Activated CD8-positive, alpha-beta memory T cell treated with anti-CD3 and anti-CD28 coated beads, Interleukin-2, amount 50 U/mL, for 24 hours (primary cell): Measurements from ENCODE around the gene MOCOS.
"Not testable (repeated sequence)": the region's sequence is repeated elsewhere in the genome, so short reads cannot be mapped to it uniquely, and the experiment has no call there.

Experiments used
- DNase-seq: peaks from one replicate; pipeline ENCODE4 v3.0.0-alpha.2; 2020; ENCODE audit errors: extremely low read depth

Gene MOCOS

GRCh38 chr18:36187193-36187825 lies at the start of gene MOCOS:
MOCOS (plus strand) TSS chr18:36187497; CDS start chr18:36187540, 43 bp downstream.
- DNase-seq, result no peak

GRCh38 chr18:36139245-36139644 lies 48.1 kb upstream of the MOCOS start:
- DNase-seq, result no peak

- no peak for DNase-seq
Measured at GRCh38 chr18:36141576-36141975, 45.7 kb upstream of the MOCOS start.

- no peak for DNase-seq
Measured at GRCh38 chr18:36142751-36143150, 44.5 kb upstream of the MOCOS start.

GRCh38 chr18:36143391-36143790 lies 43.9 kb upstream of the MOCOS start:
- DNase-seq, result no peak

GRCh38 chr18:36149514-36150289 lies 37.6 kb upstream of the MOCOS start:
- DNase-seq, result no peak

- no peak for DNase-seq
Measured at GRCh38 chr18:36152781-36153180, 34.5 kb upstream of the MOCOS start.

GRCh38 chr18:36153203-36153602 lies 34.1 kb upstream of the MOCOS start:
- DNase-seq, result no peak

- DNase-seq, result no peak
Measured at GRCh38 chr18:36153771-36154170, 33.5 kb upstream of the MOCOS start.

- DNase-seq, result no peak
Measured at GRCh38 chr18:36155851-36156757, 31.2 kb upstream of the MOCOS start.

- DNase-seq, result no peak
Measured at GRCh38 chr18:36157441-36157840, 29.9 kb upstream of the MOCOS start.

- DNase-seq, result no peak
Measured at GRCh38 chr18:36158266-36158867, 28.9 kb upstream of the MOCOS start.

GRCh38 chr18:36160959-36161371 lies 26.3 kb upstream of the MOCOS start:
- DNase-seq, result no peak

- DNase-seq, result no peak
Measured at GRCh38 chr18:36162981-36163380, 24.3 kb upstream of the MOCOS start.

- no peak for DNase-seq
Measured at GRCh38 chr18:36167692-36168218, 19.5 kb upstream of the MOCOS start.

- DNase-seq, result not testable (repeated sequence)
Measured at GRCh38 chr18:36168296-36168695, 19.0 kb upstream of the MOCOS start.

GRCh38 chr18:36169938-36170337 lies 17.4 kb upstream of the MOCOS start:
- no peak for DNase-seq

- DNase-seq, result no peak
Measured at GRCh38 chr18:36175481-36175880, 11.8 kb upstream of the MOCOS start.

- DNase-seq, result no peak
Measured at GRCh38 chr18:36176177-36176584, 11.1 kb upstream of the MOCOS start.

- DNase-seq, result no peak
Measured at GRCh38 chr18:36176711-36177110, 10.6 kb upstream of the MOCOS start.

GRCh38 chr18:36177913-36178312 lies 9.4 kb upstream of the MOCOS start:
- DNase-seq, result no peak
